GM12874 (cell line): ENCODE measurements around the gene OBSL1.
A peak's percentile ranks its signal among the peaks of the same experiment; 100 is the strongest.

Source experiments
- TF ChIP-seq, protein P1 (sequence below): IDR thresholded peaks from 2 replicates; pipeline ENCODE4 v1.5.1; 2011; ENCODE audit warnings: low read depth, mild to moderate bottlenecking, control low read depth, low read length, moderate library complexity; ENCODE audit not compliant: insufficient read depth

Gene OBSL1

GRCh38 chr2:219543596-219544358, 27.6 kb downstream of the OBSL1 start, which contains the start of the genes CHPF and TMEM198:
Gene CHPF (minus strand): TSS chr2:219543809. CDS start chr2:219543538, 271 bp downstream.
Gene TMEM198 (plus strand): TSS chr2:219544028. CDS start chr2:219544728, 700 bp downstream.
- TF ChIP-seq, protein P1, sequence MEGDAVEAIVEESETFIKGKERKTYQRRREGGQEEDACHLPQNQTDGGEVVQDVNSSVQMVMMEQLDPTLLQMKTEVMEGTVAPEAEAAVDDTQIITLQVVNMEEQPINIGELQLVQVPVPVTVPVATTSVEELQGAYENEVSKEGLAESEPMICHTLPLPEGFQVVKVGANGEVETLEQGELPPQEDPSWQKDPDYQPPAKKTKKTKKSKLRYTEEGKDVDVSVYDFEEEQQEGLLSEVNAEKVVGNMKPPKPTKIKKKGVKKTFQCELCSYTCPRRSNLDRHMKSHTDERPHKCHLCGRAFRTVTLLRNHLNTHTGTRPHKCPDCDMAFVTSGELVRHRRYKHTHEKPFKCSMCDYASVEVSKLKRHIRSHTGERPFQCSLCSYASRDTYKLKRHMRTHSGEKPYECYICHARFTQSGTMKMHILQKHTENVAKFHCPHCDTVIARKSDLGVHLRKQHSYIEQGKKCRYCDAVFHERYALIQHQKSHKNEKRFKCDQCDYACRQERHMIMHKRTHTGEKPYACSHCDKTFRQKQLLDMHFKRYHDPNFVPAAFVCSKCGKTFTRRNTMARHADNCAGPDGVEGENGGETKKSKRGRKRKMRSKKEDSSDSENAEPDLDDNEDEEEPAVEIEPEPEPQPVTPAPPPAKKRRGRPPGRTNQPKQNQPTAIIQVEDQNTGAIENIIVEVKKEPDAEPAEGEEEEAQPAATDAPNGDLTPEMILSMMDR = no peak

DNA sequence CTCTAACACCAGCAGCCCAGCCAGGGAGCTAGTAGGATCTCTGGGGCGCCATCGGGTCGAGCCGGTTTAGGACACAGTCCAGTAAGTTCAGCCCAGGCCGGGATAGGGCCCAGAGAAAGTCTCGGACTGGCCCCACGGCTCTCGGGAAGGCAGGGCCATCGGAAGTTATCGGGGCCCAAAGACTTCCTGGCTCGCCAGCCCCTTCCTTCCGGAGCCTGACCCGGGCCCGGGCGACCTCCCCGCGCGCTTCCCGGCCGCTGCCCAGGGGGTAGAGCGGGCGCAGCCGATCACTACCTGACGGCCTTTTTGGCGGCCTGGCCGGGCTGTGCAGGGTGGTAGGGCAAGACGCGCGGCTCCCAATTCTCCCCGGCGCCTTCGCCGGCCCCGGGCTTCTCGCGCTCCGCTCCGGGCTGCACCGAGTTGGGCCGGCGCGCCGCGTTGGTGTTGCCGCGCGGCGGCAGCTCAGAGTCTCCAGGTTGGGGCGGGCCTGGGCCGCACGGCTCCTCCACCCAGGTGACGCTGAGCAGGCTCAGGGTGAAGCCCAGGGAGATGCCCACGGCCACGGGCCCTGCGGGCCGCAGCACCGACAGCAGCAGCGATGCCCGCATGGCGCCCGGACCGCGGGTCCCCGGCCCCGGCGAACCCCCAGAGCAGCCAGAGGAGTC, 28.3 kb downstream of the OBSL1 start:
- TF ChIP-seq, protein P1 = no peak

DNA sequence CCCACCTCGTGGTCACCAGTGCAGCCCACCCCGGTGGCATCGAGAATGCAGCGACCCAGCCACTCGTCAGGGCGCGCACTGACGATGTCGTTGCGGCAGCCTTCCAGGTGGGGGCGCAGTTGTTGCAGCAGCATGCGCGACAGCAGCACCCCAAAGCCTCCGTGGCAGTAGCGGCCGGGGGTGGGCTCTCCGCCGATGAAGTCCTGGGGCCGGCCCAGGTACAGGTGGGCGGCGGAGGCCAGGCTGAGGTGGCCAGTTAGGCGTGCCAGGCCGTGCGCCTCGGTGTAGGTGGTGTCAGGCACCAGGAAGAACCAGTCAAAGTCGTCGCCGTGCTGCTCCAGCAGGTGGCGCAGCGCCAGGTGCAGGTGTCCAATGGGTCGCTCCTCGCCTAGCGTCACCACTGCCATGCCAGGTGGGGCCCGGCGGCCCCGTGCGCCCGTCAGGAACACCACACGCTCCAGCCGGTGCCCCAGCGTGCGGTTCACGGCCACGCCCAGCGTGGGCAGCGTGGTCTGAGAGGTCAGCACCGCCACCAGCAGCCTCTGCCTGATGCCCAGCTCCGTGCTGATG, 29.6 kb downstream of the OBSL1 start:
- TF ChIP-seq, protein P1 = peak; percentile 90

- TF ChIP-seq, protein P1 = no peak
These were observed 30.4 kb downstream of the OBSL1 start for GRCh38 chr2:219540784-219541504.

- TF ChIP-seq, protein P1 = no peak
These were observed 31.2 kb downstream of the OBSL1 start for GRCh38 chr2:219539926-219540678.

- TF ChIP-seq, protein P1 = no peak
These were observed 32.2 kb downstream of the OBSL1 start for GRCh38 chr2:219538956-219539788.
